DOHH2 (cell line): ENCODE results near the gene TTC13.
"Not testable (repeated sequence)": the region's sequence is repeated elsewhere in the genome, so short reads cannot be mapped to it uniquely, and the experiment has no call there.

ENCODE experiments used
- H3F3A ChIP-seq: fragments of 200-600 bp; sonication (generic), shearing (Covaris generic); 2 replicates; pipeline ENCODE4 v1.6.0; 2016; ENCODE audit warnings: antibody characterized with exemption, mild to moderate bottlenecking; ENCODE audit not compliant: control insufficient read depth, insufficient read depth
- H3K27ac ChIP-seq: fragments of 200-600 bp; sonication (generic); 2 replicates; pipeline ENCODE4 v1.5.1; 2014; ENCODE audit warnings: low read depth, mild to moderate bottlenecking, low read length, moderate library complexity
- H3K27me3 ChIP-seq: fragments of 200-600 bp; sonication (generic); 2 replicates; pipeline ENCODE4 v1.6.1; 2014; ENCODE audit warnings: mild to moderate bottlenecking, low read length, mixed read lengths; ENCODE audit not compliant: control insufficient read depth
- H3K36me3 ChIP-seq: fragments of 200-600 bp; sonication (generic); 2 replicates; pipeline ENCODE4 v1.6.1; 2014; ENCODE audit warnings: mild to moderate bottlenecking, low read length, moderate library complexity, mixed read lengths; ENCODE audit not compliant: control insufficient read depth
- H3K4me1 ChIP-seq: fragments of 200-600 bp; sonication (generic); 2 replicates; pipeline ENCODE4 v1.6.1; 2014; ENCODE audit warnings: mild to moderate bottlenecking, low read length, mixed read lengths; ENCODE audit not compliant: control insufficient read depth
- H3K4me2 ChIP-seq: fragments of 200-600 bp; sonication (generic); 2 replicates; pipeline ENCODE4 v1.6.0; 2014; ENCODE audit warnings: mild to moderate bottlenecking, low read length, moderate library complexity
- H3K4me3 ChIP-seq: fragments of 200-600 bp; sonication (generic); 2 replicates; pipeline ENCODE4 v1.5.1; 2014; ENCODE audit warnings: mild to moderate bottlenecking, low read length, mixed read lengths
- H3K79me2 ChIP-seq: fragments of 200-600 bp; sonication (generic); 2 replicates; pipeline ENCODE4 v1.6.1; 2014; ENCODE audit warnings: mild to moderate bottlenecking, low read length, mixed read lengths; ENCODE audit not compliant: control insufficient read depth
- H3K9me2 ChIP-seq: fragments of 200-600 bp; sonication (generic); replicated peaks from 2 replicates; pipeline ENCODE4 v1.6.1; 2014; ENCODE audit warnings: mild to moderate bottlenecking, low read length, mixed read lengths; ENCODE audit not compliant: control insufficient read depth
- H3K9me3 ChIP-seq: fragments of 200-600 bp; sonication (generic); 2 replicates; pipeline ENCODE4 v1.6.1; 2014; ENCODE audit warnings: antibody characterized with exemption, low read length, mixed read lengths; ENCODE audit not compliant: control insufficient read depth, insufficient read depth
- H4K20me1 ChIP-seq: fragments of 200-600 bp; sonication (generic); 2 replicates; pipeline ENCODE4 v1.6.0; 2014; ENCODE audit warnings: low read depth, mild to moderate bottlenecking, antibody characterized with exemption, low read length, moderate library complexity; ENCODE audit not compliant: control insufficient read depth, insufficient read depth
- CTCF ChIP-seq: fragments of 200-600 bp; sonication (generic); IDR thresholded peaks from one replicate; pipeline ENCODE4 v1.5.1; 2014; ENCODE audit warnings: antibody characterized with exemption, mild to moderate bottlenecking, low read depth, low read length; ENCODE audit not compliant: poor library complexity, severe bottlenecking
- EZH2phosphoT487 ChIP-seq: fragments of 200-600 bp; sonication (generic); IDR thresholded peaks from 2 replicates; pipeline ENCODE4 v1.6.1; 2017; ENCODE audit warnings: borderline replicate concordance, mild to moderate bottlenecking, antibody characterized with exemption, low read length, moderate library complexity, mixed read lengths

The TTC13 gene

GRCh38 chr1:230987448-230987847 is 8.8 kb upstream of the TTC13 start:
- Histone ChIP-seq H3K4me1 (peaks cover 6% of the 10 kb centered on the region; the same call in 1 of the 2 replicates), H3K79me2 (peaks cover 21% of the 10 kb centered on the region)
- TF ChIP-seq CTCF (no peak), EZH2phosphoT487 (no peak)

GRCh38 chr1:230986976-230987375 is 8.3 kb upstream of the TTC13 start:
- TF ChIP-seq CTCF (no peak), EZH2phosphoT487 (no peak)
- Histone ChIP-seq H4K20me1 (no peaks in the 10 kb centered on the region), H3K4me2 (no peak overlapping the region), H3K27ac (no peak overlapping the region), H3F3A (no peaks in the 10 kb centered on the region), H3K9me3 (no peaks in the 10 kb centered on the region), H3K36me3 (peaks cover 23% of the 10 kb centered on the region), H3K27me3 (no peaks in the 10 kb centered on the region), H3K4me3 (no peak overlapping the region), H3K9me2 (no peaks in the 10 kb centered on the region), H3K79me2 (peaks cover 21% of the 10 kb centered on the region), H3K4me1 (peaks cover 6% of the 10 kb centered on the region; the same call in 1 of the 2 replicates)

More at GRCh38 chr1:230987448-230987847, 8.8 kb upstream of the TTC13 start:
- Histone ChIP-seq H3K9me3 (no peaks in the 10 kb centered on the region), H4K20me1 (no peaks in the 10 kb centered on the region), H3K27ac (no peak overlapping the region), H3F3A (no peaks in the 10 kb centered on the region), H3K4me2 (no peak overlapping the region), H3K9me2 (no peaks in the 10 kb centered on the region), H3K4me3 (no peak overlapping the region), H3K27me3 (no peaks in the 10 kb centered on the region), H3K36me3 (peaks cover 27% of the 10 kb centered on the region)

GRCh38 chr1:230985711-230986110 is 7.0 kb upstream of the TTC13 start:
- Histone ChIP-seq H3K4me1 (peaks cover 8% of the 10 kb centered on the region), H3K36me3 (peaks cover 23% of the 10 kb centered on the region), H3K27ac (no peak overlapping the region), H3K9me3 (no peaks in the 10 kb centered on the region), H3K9me2 (no peaks in the 10 kb centered on the region), H3K4me2 (no peak overlapping the region), H3K27me3 (no peaks in the 10 kb centered on the region), H4K20me1 (no peaks in the 10 kb centered on the region), H3K79me2 (peaks cover 30% of the 10 kb centered on the region), H3K4me3 (no peak overlapping the region), H3F3A (no peaks in the 10 kb centered on the region)
- TF ChIP-seq CTCF (no peak), EZH2phosphoT487 (no peak)

- not testable (repeated sequence) for H3K27ac ChIP-seq, H3F3A ChIP-seq, H3K9me2 ChIP-seq, H3K4me3 ChIP-seq, H4K20me1 ChIP-seq, H3K9me3 ChIP-seq, H3K27me3 ChIP-seq, H3K4me2 ChIP-seq
- Histone ChIP-seq H3K36me3 (peaks cover 21% of the 10 kb centered on the region), H3K4me1 (peaks cover 16% of the 10 kb centered on the region), H3K79me2 (peaks cover 39% of the 10 kb centered on the region)
These were observed 6.2 kb upstream of the TTC13 start for GRCh38 chr1:230984622-230985515.
